HepG2 (cell line): Measurements from ENCODE around the gene GIN1. TPM values are rescaled to one million over a fixed set of nuclear protein-coding genes. Genes with fewer than 3 reads are reported as not detected.

Experiments
- ATAC-seq: fragments of 200-7000 bp; cut with Tn5 transposase; 3 replicates; pipeline ENCODE4 v1.9.1; 2020; ENCODE audit warnings: mild to moderate bottlenecking, moderate library complexity
- BruUV-seq: library from RNA; stranded (reverse); fragments of 400-500 nt; replicated peaks from 2 replicates; lab custom pipeline; 2021; lab: Mats Ljungman, UMichigan
- CTCF ChIA-PET: fragments of 300-600 bp; formaldehyde crosslinking; extraction: SDS; loops from one replicate; lab custom pipeline; 2021; ENCODE audit warnings: low total read pairs, inconsistent platforms, low intra/inter-chr PET ratio; lab: Yijun Ruan, JAX
- POLR2A ChIA-PET: fragments of 350-600 bp; sonication (Branson Sonifier 250); formaldehyde crosslinking; loops from one replicate; lab custom pipeline; 2020; ENCODE audit warnings: antibody characterized with exemption, inconsistent platforms; lab: Yijun Ruan, JAX
- DNase-seq: peaks from one replicate; pipeline ENCODE4 v3.0.0-alpha.2; 2015; ENCODE audit warnings: low spot score
- FAIRE-seq: peaks from 3 replicates; lab custom pipeline; 2011; peaks lifted over from hg19 to GRCh38; lab: Jason Lieb, UNC
- H2AFZ ChIP-seq: one replicate; pipeline ENCODE4 v1.6.1; 2011; ENCODE audit warnings: low read length, inconsistent platforms
- H3K27ac ChIP-seq: fragments of 300-600 bp; 3 replicates; pipeline ENCODE4 v1.8.0; 2011; ENCODE audit warnings: mixed run types, mild to moderate bottlenecking, mixed read lengths, low read length, inconsistent platforms; ENCODE audit not compliant: insufficient read depth; ENCODE audit errors: extremely low read length
- H3K27me3 ChIP-seq, 2 experiments: fragments of 200-600 bp in 1 of 2; 2 replicates in 1 of 2; 3 replicates in 1 of 2; pipeline versions ENCODE4 v1.6.0 to v1.8.0; 2011; ENCODE audit warnings: low read length in 2 of 2, mild to moderate bottlenecking in 2 of 2, moderate library complexity in 2 of 2, inconsistent platforms in 1 of 2; ENCODE audit not compliant: insufficient read depth in 2 of 2, control insufficient read depth in 1 of 2
- H3K36me3 ChIP-seq, 2 experiments: fragments of 200-600 bp in 1 of 2; replicated peaks in 1 of 2; 2 replicates in 1 of 2; 3 replicates in 1 of 2; pipeline versions ENCODE4 v1.5.1 to v1.8.0; 2011; ENCODE audit warnings: low read length in 2 of 2, inconsistent platforms in 1 of 2; ENCODE audit not compliant: insufficient read depth in 2 of 2, control insufficient read depth in 1 of 2
- H3K4me1 ChIP-seq: 2 replicates; pipeline ENCODE4 v1.5.1; 2012; ENCODE audit warnings: low read length, inconsistent platforms; ENCODE audit not compliant: insufficient read depth
- H3K4me2 ChIP-seq: 2 replicates; pipeline ENCODE4 v1.6.0; 2011; ENCODE audit warnings: low read depth, low read length, inconsistent platforms
- H3K4me3 ChIP-seq, 3 experiments: fragments of 200-600 bp in 1 of 3; sonication (generic), shearing (Covaris generic) in 1 of 3; replicated peaks in 1 of 3; 2 replicates each; pipeline ENCODE4 v1.5.1; 2011 to 2016; ENCODE audit warnings: low read length in 3 of 3, inconsistent platforms in 2 of 3, low read depth in 2 of 3, mild to moderate bottlenecking in 2 of 3, control low read depth in 1 of 3, mixed read lengths in 1 of 3; ENCODE audit not compliant: insufficient read depth in 1 of 3
- H3K79me2 ChIP-seq: one replicate; pipeline ENCODE4 v1.6.1; 2011; ENCODE audit warnings: low read length, inconsistent platforms; ENCODE audit not compliant: insufficient read depth
- H3K9ac ChIP-seq: 2 replicates; pipeline ENCODE4 v1.6.0; 2011; ENCODE audit warnings: mild to moderate bottlenecking, low read depth, low read length, inconsistent platforms; ENCODE audit not compliant: insufficient read depth
- H3K9me3 ChIP-seq: 2 replicates; pipeline ENCODE4 v1.5.1; 2012; ENCODE audit warnings: mild to moderate bottlenecking, low read length
- H4K20me1 ChIP-seq: 2 replicates; pipeline ENCODE4 v1.6.0; 2011; ENCODE audit warnings: inconsistent platforms, mild to moderate bottlenecking, low read length, moderate library complexity; ENCODE audit not compliant: insufficient read depth
- FOXK1 ChIP-seq: sonication (generic); formaldehyde crosslinking; IDR thresholded peaks from 2 replicates; pipeline ENCODE4 v1.4.0; 2020; ENCODE audit warnings: low read depth, missing genetic modification reagents, borderline replicate concordance
- FOXO1 ChIP-seq: sonication (generic); formaldehyde crosslinking; IDR thresholded peaks from 2 replicates; pipeline ENCODE4 v1.4.0; 2020; ENCODE audit warnings: missing genetic modification reagents
- KAT8 ChIP-seq: IDR thresholded peaks from 2 replicates; pipeline ENCODE4 v1.6.1; 2016; ENCODE audit warnings: missing genetic modification reagents, missing compliant biosample characterization
- KDM4B ChIP-seq: sonication (generic); formaldehyde crosslinking; IDR thresholded peaks from 2 replicates; pipeline ENCODE4 v1.4.0; 2020; ENCODE audit warnings: missing genetic modification reagents
- MED13 ChIP-seq: sonication (generic); formaldehyde crosslinking; IDR thresholded peaks from 2 replicates; pipeline ENCODE4 v1.5.0; 2020; ENCODE audit warnings: missing genetic modification reagents
- MYNN ChIP-seq: sonication (generic); formaldehyde crosslinking; IDR thresholded peaks from 2 replicates; pipeline ENCODE4 v1.4.0; 2020; ENCODE audit warnings: mild to moderate bottlenecking, low read depth, missing genetic modification reagents
- THAP8 ChIP-seq: sonication (generic); formaldehyde crosslinking; IDR thresholded peaks from 2 replicates; pipeline ENCODE4 v1.5.1; 2020; ENCODE audit warnings: missing genetic modification reagents, mild to moderate bottlenecking, borderline replicate concordance
- U2AF2 ChIP-seq: fragments of 200-400 bp; formaldehyde crosslinking; IDR thresholded peaks from 2 replicates; pipeline ENCODE4 v1.6.1; 2017; ENCODE audit warnings: low read depth, mild to moderate bottlenecking, low read length
- ZBTB34 ChIP-seq: sonication (generic); formaldehyde crosslinking; IDR thresholded peaks from 2 replicates; pipeline ENCODE4 v1.8.0; 2022; ENCODE audit warnings: mild to moderate bottlenecking, missing genetic modification reagents
- ZBTB4 ChIP-seq: sonication (generic); formaldehyde crosslinking; IDR thresholded peaks from 2 replicates; pipeline ENCODE4 v1.4.0; 2020; ENCODE audit warnings: missing genetic modification reagents, mild to moderate bottlenecking, borderline replicate concordance
- ZBTB7B ChIP-seq: sonication (generic); formaldehyde crosslinking; IDR thresholded peaks from 2 replicates; pipeline ENCODE4 v1.4.0; 2020; ENCODE audit warnings: missing genetic modification reagents
- ZFP1 ChIP-seq: IDR thresholded peaks from 2 replicates; pipeline ENCODE4 v1.6.1; 2016
- ZNF557 ChIP-seq: sonication (generic); formaldehyde crosslinking; IDR thresholded peaks from 2 replicates; pipeline ENCODE4 v1.4.0; 2020; ENCODE audit warnings: missing genetic modification reagents
- WGBS: methylation state at CpG from one replicate; pipeline ENCODE4 v1.1.6; 2017; ENCODE audit warnings: low lambda C conversion rate; 5-methylcytosine and 5-hydroxymethylcytosine counted together
- in situ Hi-C: cut with HindIII; loops from 2 replicates; pipeline ENCODE4 v1.10.0; 2017; ENCODE audit warnings: low pct_unique_long_range_greater_than_20kb; ENCODE audit not compliant: extremely low pct_ligation_motif_present
- intact Hi-C: fragments of 100-400 bp; cut with micrococcal nuclease; formaldehyde crosslinking; loops from one replicate; pipeline ENCODE4 v1.10.0; 2022; ENCODE audit not compliant: unreplicated experiment
- polyA plus RNA-seq, 8 experiments: library from polyadenylated mRNA; depleted of rRNA in 3 of 8; stranded (reverse) in 7 of 8; unstranded in 1 of 8; fragments of >200 nt; fragmentation: Illumina TruSeq in 4 of 8; extraction: Trizol in 4 of 8; gene quantifications; 2 replicates each; pipeline versions ENCODE4 v1.2.1 to v1.2.3, GENCODE V29; 2011 to 2016; ENCODE audit warnings: low read depth in 4 of 8, missing spikeins in 1 of 8, mixed read lengths in 1 of 8; ENCODE audit not compliant: insufficient read depth in 1 of 8
- total RNA-seq, 5 experiments: library from RNA; depleted of rRNA; stranded (reverse); fragments of >200 nt; fragmentation: Illumina TruSeq; extraction: Trizol; gene quantifications; 2 replicates each; pipeline ENCODE4 v1.2.3, GENCODE V29; 2016; ENCODE audit warnings: low read depth in 1 of 5

Gene GIN1
- total and polyA plus RNA-seq, 2 of the 13 experiments (the other 11 are each of a cell fraction or from before 2014, with no cell fraction given): 1.7 to 7.7 TPM

DNA sequence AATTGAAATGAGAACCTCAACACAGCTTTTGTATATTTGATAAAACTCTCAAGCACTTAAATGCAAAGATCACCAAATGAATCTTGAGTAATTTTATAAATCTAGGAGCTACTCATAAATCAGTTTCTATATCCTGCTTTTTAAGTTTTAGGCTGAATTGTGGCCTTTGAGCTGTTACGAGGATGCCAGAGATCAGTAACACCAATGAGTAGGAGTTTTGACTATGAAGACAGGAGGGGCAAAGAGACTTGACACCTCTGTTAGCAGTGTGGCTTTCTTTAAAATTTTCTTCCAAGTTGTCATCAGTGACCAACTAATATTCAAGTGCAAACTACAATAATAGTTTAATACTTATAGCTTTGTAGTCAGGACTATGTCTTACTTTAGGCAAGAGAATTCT is 12.7 kb upstream of the GIN1 start (continued):
- TF ChIP-seq ZFP1: no peak

- in situ Hi-C loops: no loop called here
- intact Hi-C loops: no loop called here
- ChIA-PET CTCF (no interaction called here), POLR2A (no interaction called here)
- Histone ChIP-seq H3K4me1 (0 out of 2 replicates have a peak, but pooled peaks cover under 1% of the 10 kb centered on the region), H4K20me1 (no peaks in the 10 kb centered on the region), H3K27ac (no peak overlapping the region), H3K36me3 (no peaks in the 10 kb centered on the region), H3K4me2 (no peak overlapping the region), H3K9me3 (no peaks in the 10 kb centered on the region), H3K4me3 (no peak overlapping the region), H2AFZ (no peak overlapping the region), H3K27me3 (no peaks in the 10 kb centered on the region), H3K9ac (no peak overlapping the region), H3K79me2 (peaks cover 9% of the 10 kb centered on the region)
- no peak for ATAC-seq
- no peak for FAIRE-seq
- no peak for TF ChIP-seq MED13 (CRISPR knock-in tag)
- no peak for DNase-seq
- no TSS peak for BruUV-seq
These were observed 8.3 kb upstream of the GIN1 start for GRCh38 chr5:103128202-103128601.

DNA sequence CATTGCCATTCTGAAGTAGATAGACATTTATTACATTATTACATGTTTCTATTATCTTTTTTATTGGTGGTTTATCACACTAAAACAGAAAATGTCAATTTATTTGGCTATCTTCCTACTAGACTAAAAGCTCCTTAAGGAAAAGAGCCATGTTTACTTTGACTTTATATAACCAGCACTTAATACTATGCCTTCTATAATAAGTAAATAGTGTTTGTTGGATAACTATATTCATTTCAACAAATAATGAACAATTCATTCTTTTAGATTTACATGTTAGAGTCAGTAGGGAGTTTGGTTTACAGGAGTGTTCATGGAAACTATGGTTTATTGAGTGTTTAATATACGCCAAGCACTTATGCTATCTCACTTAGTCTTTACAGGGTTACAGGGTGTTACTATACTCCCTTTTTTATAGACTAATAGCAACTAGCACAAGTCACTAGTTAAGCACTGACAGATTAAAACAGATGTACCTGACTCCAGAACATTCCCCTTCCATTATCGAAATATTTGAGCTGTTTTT is 7.4 kb upstream of the GIN1 start:
- Histone ChIP-seq H2AFZ (no peak overlapping the region), H3K4me3 (no peak overlapping the region), H3K9ac (no peak overlapping the region), H3K79me2 (peaks cover 18% of the 10 kb centered on the region), H3K4me1 (peaks cover 9% of the 10 kb centered on the region), H3K27ac (no peak overlapping the region), H3K36me3 (no peaks in the 10 kb centered on the region), H4K20me1 (no peaks in the 10 kb centered on the region), H3K9me3 (no peaks in the 10 kb centered on the region), H3K4me2 (no peak overlapping the region), H3K27me3 (no peaks in the 10 kb centered on the region)
- intact Hi-C loops (no loop called here), in situ Hi-C loops (no loop called here)
- CTCF ChIA-PET: no interaction called here
- no peak for DNase-seq
- POLR2A ChIA-PET: no interaction called here
- FAIRE-seq: no peak
- BruUV-seq: no TSS peak
- 97% methylated on average over 2 of the region's 2 CpGs for WGBS
- no peak for ATAC-seq
- TF ChIP-seq KDM4B (CRISPR knock-in tag) (no peak), ZNF557 (CRISPR knock-in tag) (no peak), FOXK1 (CRISPR knock-in tag) (no peak), ZBTB34 (CRISPR knock-in tag) (no peak), U2AF2 (no peak), THAP8 (CRISPR knock-in tag) (no peak), KAT8 (CRISPR knock-in tag) (no peak), FOXO1 (CRISPR knock-in tag) (no peak), ZBTB4 (CRISPR knock-in tag) (no peak), ZBTB7B (no peak), MYNN (CRISPR knock-in tag) (no peak)
